CD4-positive, alpha-beta T cell (primary cell): ENCODE results near the gene MCL1. TPM values are rescaled to one million over a fixed set of nuclear protein-coding genes. Genes with fewer than 3 reads are reported as not detected.
"Not testable (repeated sequence)": the region's sequence is repeated elsewhere in the genome, so short reads cannot be mapped to it uniquely, and the experiment has no call there.

Experiments
- ATAC-seq: fragments of 200-7000 bp; cut with Tn5 transposase; one replicate; pipeline ENCODE4 v1.10.0; 2022; ENCODE audit warnings: mild to moderate bottlenecking; ENCODE audit not compliant: poor library complexity
- CTCF ChIA-PET: fragments of 350-600 bp; sonication (Branson Sonifier 250); formaldehyde crosslinking; loops from one replicate; lab custom pipeline; 2021; ENCODE audit warnings: antibody characterized with exemption, inconsistent platforms; lab: Charles Lee
- POLR2A ChIA-PET: fragments of 350-600 bp; sonication (Branson Sonifier 250); formaldehyde crosslinking; loops from one replicate; lab custom pipeline; 2021; ENCODE audit warnings: antibody characterized with exemption, inconsistent platforms; lab: Charles Lee
- DNase-seq, 14 experiments: peaks; one replicate each; pipeline ENCODE4 v3.0.0-alpha.2; 2013 to 2020; ENCODE audit warnings: mixed read lengths in 2 of 14
- H3K27ac ChIP-seq, 2 donors: one replicate each; pipeline versions ENCODE4 v1.5.1 to v1.7.0; 2013; ENCODE audit warnings: low read length in 2 of 2, low read depth in 1 of 2, mild to moderate bottlenecking in 1 of 2
- H3K27me3 ChIP-seq, 2 experiments: 1 replicate in 1 of 2; 2 replicates in 1 of 2; pipeline versions ENCODE4 v1.6.1 to v1.7.0; 2013; ENCODE audit warnings: low read length in 2 of 2, control low read depth in 1 of 2, mild to moderate bottlenecking in 1 of 2, moderate library complexity in 1 of 2; ENCODE audit not compliant: insufficient read depth in 2 of 2, control insufficient read depth in 1 of 2
- H3K36me3 ChIP-seq: one replicate; pipeline ENCODE4 v1.6.1; 2013; ENCODE audit warnings: low read length, control low read depth; ENCODE audit not compliant: insufficient read depth
- H3K4me1 ChIP-seq: one replicate; pipeline ENCODE4 v1.6.1; 2013; ENCODE audit warnings: low read length, control low read depth; ENCODE audit not compliant: insufficient read depth
- H3K4me3 ChIP-seq: one replicate; pipeline ENCODE4 v1.5.1; 2013; ENCODE audit warnings: mild to moderate bottlenecking, low read length, moderate library complexity
- H3K9me3 ChIP-seq, 2 experiments: 1 replicate in 1 of 2; 2 replicates in 1 of 2; pipeline versions ENCODE4 v1.6.1 to v1.7.0; 2013; ENCODE audit warnings: low read length in 2 of 2, mild to moderate bottlenecking in 2 of 2, control low read depth in 1 of 2, moderate library complexity in 1 of 2; ENCODE audit not compliant: control insufficient read depth in 1 of 2, insufficient read depth in 1 of 2
- H3K27ac Mint-ChIP-seq: one replicate; pipeline ENCODE4 v1.8.0; 2020; ENCODE audit warnings: mixed read lengths
- H3K27me3 Mint-ChIP-seq: one replicate; pipeline ENCODE4 v1.8.0; 2021; ENCODE audit warnings: mixed read lengths
- H3K36me3 Mint-ChIP-seq: one replicate; pipeline ENCODE4 v1.8.0; 2021; ENCODE audit warnings: low read depth, mixed read lengths
- H3K4me1 Mint-ChIP-seq: one replicate; pipeline ENCODE4 v1.8.0; 2021; ENCODE audit warnings: low read depth, mixed read lengths
- H3K4me3 Mint-ChIP-seq: one replicate; pipeline ENCODE4 v1.8.0; 2020; ENCODE audit warnings: mild to moderate bottlenecking, mixed read lengths
- H3K9me3 Mint-ChIP-seq: one replicate; pipeline ENCODE4 v1.8.0; 2020; ENCODE audit warnings: mixed read lengths
- intact Hi-C, 2 experiments: fragments of 100-400 bp; cut with DNase I in 1 of 2; cut with micrococcal nuclease in 1 of 2; formaldehyde crosslinking; loops; one replicate each; pipeline versions ENCODE4 v1.15.1 to v1.9.0; 2023 to 2025; cut with DNase I, micrococcal nuclease
- total RNA-seq, 174 experiments: library from RNA in 2 of 174; stranded (reverse) in 2 of 174; gene quantifications; one replicate each; pipeline ENCODE4 v1.2.3 and lab custom pipeline; 2021 to 2026
- TF ChIP-seq, protein P1 (sequence below): fragments of 200-600 bp; IDR thresholded peaks from one replicate; pipeline ENCODE4 v1.8.0; 2022; ENCODE audit warnings: antibody characterized with exemption, mild to moderate bottlenecking

Gene MCL1
- total RNA-seq, 2 experiments from 2014 or later: 737 to 747 TPM

DNA sequence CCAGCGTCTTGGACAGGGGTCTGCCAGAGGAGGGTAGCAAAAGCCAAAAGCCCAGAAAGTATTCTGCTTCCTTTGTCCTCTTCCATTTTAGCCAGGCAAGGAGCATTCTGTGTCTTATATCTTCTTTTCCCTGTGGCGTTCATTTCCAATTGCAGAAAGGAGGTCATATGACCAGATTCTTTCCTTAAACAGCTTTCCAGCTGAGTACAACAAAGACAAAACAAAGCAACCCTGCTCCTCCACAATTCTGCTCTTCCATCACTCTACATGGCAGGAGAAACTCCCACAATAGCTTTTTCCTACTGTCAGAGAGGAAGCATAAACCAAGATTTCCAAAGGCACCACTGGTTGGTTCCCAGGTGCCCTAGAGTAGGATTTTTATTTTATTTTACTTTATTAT is 30.3 kb upstream of the MCL1 start:
- Histone ChIP-seq H3K4me1 (peaks cover 49% of the 10 kb centered on the region), H3K36me3 (peaks cover 8% of the 10 kb centered on the region), H3K9me3 (no peaks in the 10 kb centered on the region), H3K4me3 (no peak overlapping the region), H3K27me3 (no peaks in the 10 kb centered on the region), H3K27ac (peak overlapping the region in 1 of 2 donors; percentile 29)
- TF ChIP-seq, protein P1, sequence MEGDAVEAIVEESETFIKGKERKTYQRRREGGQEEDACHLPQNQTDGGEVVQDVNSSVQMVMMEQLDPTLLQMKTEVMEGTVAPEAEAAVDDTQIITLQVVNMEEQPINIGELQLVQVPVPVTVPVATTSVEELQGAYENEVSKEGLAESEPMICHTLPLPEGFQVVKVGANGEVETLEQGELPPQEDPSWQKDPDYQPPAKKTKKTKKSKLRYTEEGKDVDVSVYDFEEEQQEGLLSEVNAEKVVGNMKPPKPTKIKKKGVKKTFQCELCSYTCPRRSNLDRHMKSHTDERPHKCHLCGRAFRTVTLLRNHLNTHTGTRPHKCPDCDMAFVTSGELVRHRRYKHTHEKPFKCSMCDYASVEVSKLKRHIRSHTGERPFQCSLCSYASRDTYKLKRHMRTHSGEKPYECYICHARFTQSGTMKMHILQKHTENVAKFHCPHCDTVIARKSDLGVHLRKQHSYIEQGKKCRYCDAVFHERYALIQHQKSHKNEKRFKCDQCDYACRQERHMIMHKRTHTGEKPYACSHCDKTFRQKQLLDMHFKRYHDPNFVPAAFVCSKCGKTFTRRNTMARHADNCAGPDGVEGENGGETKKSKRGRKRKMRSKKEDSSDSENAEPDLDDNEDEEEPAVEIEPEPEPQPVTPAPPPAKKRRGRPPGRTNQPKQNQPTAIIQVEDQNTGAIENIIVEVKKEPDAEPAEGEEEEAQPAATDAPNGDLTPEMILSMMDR: no peak
- Mint-ChIP-seq H3K27ac (peak overlapping the region; percentile 12), H3K36me3 (peaks cover 16% of the 10 kb centered on the region), H3K9me3 (no peaks in the 10 kb centered on the region), H3K27me3 (no peaks in the 10 kb centered on the region), H3K4me1 (peaks cover 32% of the 10 kb centered on the region), H3K4me3 (no peak overlapping the region)
- CTCF ChIA-PET: interaction anchor here (1.2 to 3.6 kb wide), 3 partner anchors 11 to 50 kb away, joined by 4 to 18 read pairs (median 4); partner anchors contain the start of gene MCL1
- ATAC-seq: no peak
- POLR2A ChIA-PET: interaction anchor here (1.2 to 2.1 kb wide), 3 partner anchors 19 to 49 kb away, joined by 4 to 7 read pairs (median 6); partner anchors contain the start of genes ENSA and MCL1
- intact Hi-C loops: loop anchor here in 1 of 2 experiments (2.0 kb wide), 1 partner anchor 47 kb away; no protein-coding TSS in a partner anchor
- no peak for DNase-seq

DNA sequence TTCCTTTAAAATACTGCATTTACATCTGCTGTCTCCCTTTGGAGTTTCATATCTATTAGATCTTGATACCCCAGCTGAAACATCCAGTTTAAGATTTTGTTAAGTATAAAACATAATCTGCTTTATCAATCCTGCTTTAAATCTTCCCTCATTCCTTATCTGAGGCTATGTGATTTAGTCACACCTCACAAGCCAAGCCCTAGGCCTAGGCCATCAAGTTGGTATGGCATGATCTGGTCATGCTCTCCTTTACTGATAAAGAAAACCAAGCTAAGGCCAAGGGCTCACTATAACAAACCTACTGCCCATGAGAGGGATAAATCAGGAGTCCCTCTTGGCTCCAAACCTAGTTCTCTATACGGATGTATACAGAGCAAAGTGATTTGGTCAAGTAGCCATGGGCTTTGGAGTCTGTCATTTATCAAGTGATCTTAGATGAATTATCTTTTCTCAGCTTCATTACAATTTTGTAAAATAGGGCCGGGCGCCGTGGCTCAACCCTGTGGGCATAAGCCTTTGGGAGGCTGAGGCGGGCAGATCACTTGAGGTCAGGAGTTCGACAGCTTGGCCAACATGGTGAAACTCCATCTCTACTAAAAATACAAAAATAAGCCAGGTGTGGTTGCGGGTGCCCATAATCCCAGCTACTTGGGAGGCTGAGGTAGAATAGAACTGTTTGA is 27.2 kb upstream of the MCL1 start:
- no peak for ATAC-seq
- CTCF ChIA-PET: interaction anchor here (0.7 kb wide), 1 partner anchor 113 kb away, joined by 4 read pairs; no protein-coding TSS in a partner anchor

DNA sequence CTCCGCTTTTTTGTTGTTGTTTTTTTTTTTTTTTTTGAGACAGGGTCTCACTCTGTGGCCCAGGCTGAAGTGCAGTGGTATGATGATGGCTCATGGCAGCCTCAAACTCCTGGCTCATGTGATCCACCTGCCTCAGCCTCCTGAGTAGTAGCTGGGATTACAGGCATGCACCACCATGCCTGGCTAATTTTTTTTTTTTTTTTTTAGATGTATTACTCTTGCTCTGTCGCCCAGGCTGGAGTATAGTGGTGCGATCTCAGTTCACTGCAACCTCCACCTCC is 26.0 kb upstream of the MCL1 start:
- intact Hi-C loops, H3K9me3 ChIP-seq, H3K4me1 Mint-ChIP-seq, DNase-seq, ATAC-seq, H3K27ac Mint-ChIP-seq, H3K27me3 Mint-ChIP-seq, H3K9me3 Mint-ChIP-seq, H3K27ac ChIP-seq, H3K27me3 ChIP-seq, H3K4me3 Mint-ChIP-seq, H3K4me3 ChIP-seq, H3K4me1 ChIP-seq: not testable (repeated sequence)
- H3K36me3 Mint-ChIP-seq: peaks cover 10% of the 10 kb centered on the region
- H3K36me3 ChIP-seq: peaks cover 19% of the 10 kb centered on the region
- POLR2A ChIA-PET: interaction anchor here (0.9 kb wide), 1 partner anchor 38 kb away, joined by 5 read pairs; no protein-coding TSS in a partner anchor
- CTCF ChIA-PET: interaction anchor here (1.0 to 1.1 kb wide), 2 partner anchors 16 to 44 kb away, joined by 3 read pairs; no protein-coding TSS in a partner anchor

More for the DNA sequence above, 27.2 kb upstream of the MCL1 start:
- intact Hi-C loops: no loop called here
- H3K9me3 ChIP-seq: no peaks in the 10 kb centered on the region
- no peak overlapping the region for H3K27ac Mint-ChIP-seq
- POLR2A ChIA-PET: interaction anchor here (1.5 kb wide), 1 partner anchor 27 kb away, joined by 4 read pairs; the partner anchor contains the start of gene MCL1
- H3K27me3 ChIP-seq: no peaks in the 10 kb centered on the region
- H3K4me1 ChIP-seq: peaks cover 17% of the 10 kb centered on the region
- H3K36me3 Mint-ChIP-seq: peaks cover 14% of the 10 kb centered on the region
- no peak for DNase-seq
- TF ChIP-seq, protein P1: no peak
- H3K4me3 Mint-ChIP-seq: no peak overlapping the region
- no peak overlapping the region for H3K27ac ChIP-seq
- no peaks in the 10 kb centered on the region for H3K27me3 Mint-ChIP-seq
- H3K4me1 Mint-ChIP-seq: peaks cover 13% of the 10 kb centered on the region
- H3K36me3 ChIP-seq: peaks cover 13% of the 10 kb centered on the region
- H3K9me3 Mint-ChIP-seq: no peaks in the 10 kb centered on the region
- H3K4me3 ChIP-seq: no peak overlapping the region
